Activated gamma-delta T cell treated with anti-CD3 and anti-CD28 coated beads, Interleukin-2, amount 50 U/mL, for 16 hours (primary cell): Measurements from ENCODE around the gene SLC2A6.

Source experiments
- DNase-seq: peaks from one replicate; pipeline ENCODE4 v3.0.0-alpha.2; 2020; ENCODE audit warnings: low read depth

SLC2A6 gene

GRCh38 chr9:133478851-133479711 is at the start of gene SLC2A6:
Gene SLC2A6, minus strand, starts transcription at chr9:133479099. Its CDS starts 40 bp downstream, at chr9:133479059.
- peak; percentile 74 for DNase-seq

- no peak for DNase-seq
Observed at GRCh38 chr9:133528001-133528875, 49.3 kb upstream of the SLC2A6 start.

GRCh38 chr9:133527444-133527920 is 48.6 kb upstream of the SLC2A6 start:
- DNase-seq = no peak

- DNase-seq = no peak
Observed at GRCh38 chr9:133526721-133527321, 47.9 kb upstream of the SLC2A6 start.

GRCh38 chr9:133525677-133526076 is 46.8 kb upstream of the SLC2A6 start:
- no peak for DNase-seq

GRCh38 chr9:133524679-133525228 is 45.9 kb upstream of the SLC2A6 start, which contains the start of gene MYMK:
Gene MYMK, minus strand, starts transcription at chr9:133524959. Its CDS starts 115 bp downstream, at chr9:133524844.
- no peak for DNase-seq

- no peak for DNase-seq
Observed at GRCh38 chr9:133524146-133524545, 45.2 kb upstream of the SLC2A6 start.

- DNase-seq = no peak
Observed at GRCh38 chr9:133523106-133523505, 44.2 kb upstream of the SLC2A6 start.

- DNase-seq = no peak
Observed at GRCh38 chr9:133522073-133522910, 43.4 kb upstream of the SLC2A6 start.

GRCh38 chr9:133521122-133522072 is 42.5 kb upstream of the SLC2A6 start:
- DNase-seq = no peak

- no peak for DNase-seq
Observed at GRCh38 chr9:133520121-133520835, 41.4 kb upstream of the SLC2A6 start.

- no peak for DNase-seq
Observed at GRCh38 chr9:133519693-133520092, 40.8 kb upstream of the SLC2A6 start.

GRCh38 chr9:133518706-133519449 is 40.0 kb upstream of the SLC2A6 start:
- DNase-seq = no peak

- DNase-seq = no peak
Observed at GRCh38 chr9:133518200-133518599, 39.3 kb upstream of the SLC2A6 start.

- DNase-seq = no peak
Observed at GRCh38 chr9:133517711-133518110, 38.8 kb upstream of the SLC2A6 start.

GRCh38 chr9:133516961-133517350 is 38.1 kb upstream of the SLC2A6 start:
- no peak for DNase-seq

GRCh38 chr9:133516256-133516960 is 37.5 kb upstream of the SLC2A6 start:
- DNase-seq = no peak
